Liver (tissue), 3 donors: ENCODE results near the gene CCDC8.

Source experiments
- EGR1 ChIP-seq, 2 donors: IDR thresholded peaks; 2 replicates each; pipeline ENCODE4 v1.6.1; 2016 to 2018; ENCODE audit warnings: antibody characterized with exemption in 2 of 2, low read depth in 2 of 2
- FOXA1 ChIP-seq: IDR thresholded peaks from 2 replicates; pipeline ENCODE4 v1.6.1; 2016; ENCODE audit warnings: antibody characterized with exemption
- GABPA ChIP-seq, 2 donors: IDR thresholded peaks in 1 of 2; conservative IDR thresholded peaks in 1 of 2; 2 replicates each; pipeline ENCODE4 v1.6.1; 2016; ENCODE audit warnings: antibody characterized with exemption in 2 of 2, mild to moderate bottlenecking in 1 of 2, moderate library complexity in 1 of 2
- TAF1 ChIP-seq: conservative IDR thresholded peaks from 2 replicates; pipeline ENCODE4 v1.6.1; 2016; ENCODE audit warnings: antibody characterized with exemption, mild to moderate bottlenecking
- TF ChIP-seq, protein P1 (sequence below): fragments of 150-350 bp; IDR thresholded peaks from 2 replicates; pipeline ENCODE4 v1.5.1; 2017; ENCODE audit warnings: improper control_type of control experiment, low read depth, low read length; ENCODE audit not compliant: missing input control
- TF ChIP-seq, protein P2 (sequence below): IDR thresholded peaks from 2 replicates; pipeline ENCODE4 v1.6.1; 2016; ENCODE audit warnings: antibody characterized with exemption
- donor health status: healthy.
- donor health status: healthy.

DNA sequence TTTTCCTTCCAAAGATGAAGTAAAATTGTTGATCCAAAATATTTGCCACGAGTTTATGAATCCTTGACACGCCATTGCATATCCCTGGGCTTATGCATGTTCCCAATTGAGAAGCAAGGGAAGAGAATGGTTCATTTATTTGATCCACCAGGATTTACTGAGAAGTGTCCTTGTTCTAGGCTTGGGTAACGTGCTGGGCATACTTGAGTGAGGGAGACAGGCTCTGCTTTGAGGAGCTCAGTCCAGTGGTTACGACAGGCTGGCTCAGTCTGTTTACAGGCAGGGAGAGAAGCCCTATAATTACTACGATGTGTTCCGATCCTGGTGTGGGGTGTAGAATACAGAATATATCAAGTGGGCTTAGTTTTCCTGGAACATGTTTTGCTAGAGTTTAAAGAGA is 21.6 kb upstream of the CCDC8 start:
- TF ChIP-seq FOXA1 (no peak), TAF1 (no peak), EGR1 (IDR thresholded peaks at IDR 0.05; ENCODE audit: low read depth in 2 of 2) (no peak), GABPA (IDR thresholded peaks at IDR 0.05 in 1 of 2, conservative IDR thresholded peaks at IDR 0.05 in 1 of 2) (no peak)
- TF ChIP-seq, protein P1, sequence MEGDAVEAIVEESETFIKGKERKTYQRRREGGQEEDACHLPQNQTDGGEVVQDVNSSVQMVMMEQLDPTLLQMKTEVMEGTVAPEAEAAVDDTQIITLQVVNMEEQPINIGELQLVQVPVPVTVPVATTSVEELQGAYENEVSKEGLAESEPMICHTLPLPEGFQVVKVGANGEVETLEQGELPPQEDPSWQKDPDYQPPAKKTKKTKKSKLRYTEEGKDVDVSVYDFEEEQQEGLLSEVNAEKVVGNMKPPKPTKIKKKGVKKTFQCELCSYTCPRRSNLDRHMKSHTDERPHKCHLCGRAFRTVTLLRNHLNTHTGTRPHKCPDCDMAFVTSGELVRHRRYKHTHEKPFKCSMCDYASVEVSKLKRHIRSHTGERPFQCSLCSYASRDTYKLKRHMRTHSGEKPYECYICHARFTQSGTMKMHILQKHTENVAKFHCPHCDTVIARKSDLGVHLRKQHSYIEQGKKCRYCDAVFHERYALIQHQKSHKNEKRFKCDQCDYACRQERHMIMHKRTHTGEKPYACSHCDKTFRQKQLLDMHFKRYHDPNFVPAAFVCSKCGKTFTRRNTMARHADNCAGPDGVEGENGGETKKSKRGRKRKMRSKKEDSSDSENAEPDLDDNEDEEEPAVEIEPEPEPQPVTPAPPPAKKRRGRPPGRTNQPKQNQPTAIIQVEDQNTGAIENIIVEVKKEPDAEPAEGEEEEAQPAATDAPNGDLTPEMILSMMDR: no peak
- TF ChIP-seq, protein P2, sequence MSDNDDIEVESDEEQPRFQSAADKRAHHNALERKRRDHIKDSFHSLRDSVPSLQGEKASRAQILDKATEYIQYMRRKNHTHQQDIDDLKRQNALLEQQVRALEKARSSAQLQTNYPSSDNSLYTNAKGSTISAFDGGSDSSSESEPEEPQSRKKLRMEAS: no peak
